Tibial nerve (tissue), 4 donors: ENCODE data around the gene ZFPM1. TPM values are rescaled to one million over a fixed set of nuclear protein-coding genes. Genes with fewer than 3 reads are reported as not detected.

ENCODE experiments used
- DNase-seq, 2 donors: peaks; one replicate each; pipeline ENCODE4 v3.0.0-alpha.2; 2019; ENCODE audit warnings: low spot score in 2 of 2
- H3K27ac ChIP-seq, 4 donors: fragments of 200-600 bp; sonication (generic) in 3 of 4; one replicate each; pipeline ENCODE4 v1.5.1; 2017 to 2019; ENCODE audit warnings: mild to moderate bottlenecking in 1 of 4
- H3K27me3 ChIP-seq, 2 donors: fragments of 200-600 bp; sonication (generic) in 1 of 2; one replicate each; pipeline versions ENCODE4 v1.5.1 to v1.6.0; 2017 to 2019
- H3K36me3 ChIP-seq, 3 donors: fragments of 200-600 bp; sonication (generic); one replicate each; pipeline ENCODE4 v1.5.1; 2018 to 2019
- H3K4me1 ChIP-seq, 4 donors: fragments of 200-600 bp; sonication (generic) in 3 of 4; one replicate each; pipeline ENCODE4 v1.5.1; 2017 to 2019
- H3K4me3 ChIP-seq, 4 donors: fragments of 200-600 bp; sonication (generic) in 3 of 4; one replicate each; pipeline ENCODE4 v1.5.1; 2017 to 2019; ENCODE audit warnings: mild to moderate bottlenecking in 1 of 4, moderate library complexity in 1 of 4
- H3K9me3 ChIP-seq, 4 donors: fragments of 200-600 bp; sonication (generic) in 3 of 4; one replicate each; pipeline ENCODE4 v1.5.1; 2017 to 2019
- CTCF ChIP-seq, 5 experiments: fragments of 200-600 bp in 3 of 5; fragments of 450-650 bp in 2 of 5; sonication (generic) in 3 of 5; IDR thresholded peaks; one replicate each; pipeline ENCODE4 v1.5.1; 2016 to 2019; ENCODE audit warnings: antibody characterized with exemption in 5 of 5, mild to moderate bottlenecking in 3 of 5, moderate library complexity in 2 of 5
- EP300 ChIP-seq, 2 donors: sonication (generic); formaldehyde crosslinking; IDR thresholded peaks; one replicate each; pipeline ENCODE4 v1.6.1; 2017; ENCODE audit warnings: antibody characterized with exemption in 2 of 2, mild to moderate bottlenecking in 1 of 2
- POLR2A ChIP-seq, 2 donors: fragments of 450-650 bp; IDR thresholded peaks; one replicate each; pipeline ENCODE4 v1.6.1; 2017; ENCODE audit warnings: antibody characterized with exemption in 2 of 2, mild to moderate bottlenecking in 2 of 2, moderate library complexity in 2 of 2
- WGBS, 2 donors: methylation state at CpG; one replicate each; pipeline ENCODE4 v1.1.5; 2018; 5-methylcytosine and 5-hydroxymethylcytosine counted together
- total RNA-seq, 4 donors: library from RNA; depleted of rRNA; stranded (reverse); fragments of >200 nt; gene quantifications; one replicate each; pipeline ENCODE4 v1.1.0, GENCODE V29; 2016

Gene ZFPM1
- total RNA-seq, 4 donors from 2014 or later, result 0.44 to 1.2 (median 0.71) TPM

DNA sequence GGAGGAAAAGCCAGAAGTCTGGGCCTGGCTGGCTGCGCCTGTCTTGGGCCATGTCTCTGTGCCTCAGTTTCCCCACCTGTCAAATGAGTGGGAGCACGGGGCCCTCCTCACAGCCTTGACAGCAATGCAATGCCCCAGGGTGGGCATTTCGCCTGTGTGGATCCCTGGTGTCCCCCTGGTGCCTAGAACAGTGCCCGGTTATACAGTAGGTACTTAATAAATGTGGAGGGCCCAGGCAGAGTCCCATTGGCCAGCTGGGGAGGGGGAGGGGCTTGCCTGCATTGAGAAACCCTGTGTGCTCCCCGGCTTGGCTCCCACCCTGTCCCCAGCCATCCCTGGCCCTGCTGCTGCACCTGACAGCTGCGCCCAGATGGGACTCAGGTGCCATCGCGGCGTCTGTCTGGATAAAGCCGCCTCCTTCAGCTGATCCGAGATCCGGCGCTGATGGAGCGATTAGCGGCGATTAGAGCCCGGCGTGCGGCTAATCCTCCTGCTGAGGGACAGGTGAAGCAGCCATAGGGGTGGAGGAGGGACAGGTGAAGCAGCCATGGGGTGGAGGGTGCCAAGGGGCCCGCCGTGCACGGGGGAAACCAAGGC lies 12.4 kb downstream of the ZFPM1 start:
- DNase-seq, result no peak
- TF ChIP-seq CTCF (IDR thresholded peaks at IDR 0.05), result no peak
- no peak for TF ChIP-seq EP300 (IDR thresholded peaks at IDR 0.05)
- TF ChIP-seq POLR2A (IDR thresholded peaks at IDR 0.05), result no peak
- H3K4me3 ChIP-seq, result no peak overlapping the region
- WGBS, 2 donors, result 90 to 93% methylated on average over 21 to 22 of the region's 22 CpGs
- no peak overlapping the region for H3K27ac ChIP-seq
- H3K36me3 ChIP-seq, result no peaks in the 10 kb centered on the region
- H3K4me1 ChIP-seq, result peaks cover 0 to 11% (median 3%) of the 10 kb centered on the region in 4 donors
- H3K9me3 ChIP-seq, result no peaks in the 10 kb centered on the region
- no peaks in the 10 kb centered on the region for H3K27me3 ChIP-seq

GRCh38 chr16:88466175-88466862 lies 13.2 kb downstream of the ZFPM1 start:
- Histone ChIP-seq H3K4me3 (no peak overlapping the region), H3K9me3 (no peaks in the 10 kb centered on the region), H3K36me3 (no peaks in the 10 kb centered on the region), H3K4me1 (peaks cover 0 to 11% (median 3%) of the 10 kb centered on the region in 4 donors), H3K27ac (no peak overlapping the region), H3K27me3 (no peaks in the 10 kb centered on the region)
- WGBS, 2 donors, result 66 to 71% methylated on average over 15 of the region's 15 CpGs
- TF ChIP-seq EP300 (IDR thresholded peaks at IDR 0.05) (no peak), CTCF (IDR thresholded peaks at IDR 0.05) (no peak)
- DNase-seq, result no peak

DNA sequence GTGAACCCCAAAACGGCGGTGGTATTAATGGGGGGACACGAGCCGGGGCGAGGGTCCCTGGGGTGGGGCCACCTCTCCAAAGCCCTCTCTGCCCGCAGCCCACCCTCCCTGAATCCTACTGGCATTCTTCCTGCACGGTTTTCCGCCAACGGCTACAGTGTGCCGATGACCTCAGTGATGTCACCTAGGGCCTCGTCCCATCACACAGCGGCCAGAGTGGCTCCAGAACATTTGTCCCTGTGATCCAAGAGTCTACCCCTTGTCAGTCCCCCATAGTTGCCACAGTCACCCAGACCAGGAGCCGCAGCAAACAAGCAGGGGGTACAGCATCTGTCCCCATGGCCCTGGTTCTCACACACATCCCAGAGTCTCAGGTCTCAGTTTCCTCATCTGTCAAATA lies 13.9 kb downstream of the ZFPM1 start:
- Histone ChIP-seq H3K36me3 (no peaks in the 10 kb centered on the region), H3K9me3 (no peaks in the 10 kb centered on the region), H3K4me1 (peaks cover 0 to 11% (median 3%) of the 10 kb centered on the region in 4 donors), H3K27me3 (no peaks in the 10 kb centered on the region), H3K4me3 (no peak overlapping the region), H3K27ac (no peak overlapping the region)
- TF ChIP-seq POLR2A (IDR thresholded peaks at IDR 0.05) (no peak), CTCF (IDR thresholded peaks at IDR 0.05) (no peak), EP300 (IDR thresholded peaks at IDR 0.05) (no peak)
- DNase-seq, result no peak
- WGBS, 2 donors, result 82 to 87% methylated on average over 12 to 13 of the region's 13 CpGs

GRCh38 chr16:88467541-88467944 lies 14.5 kb downstream of the ZFPM1 start:
- Histone ChIP-seq H3K36me3 (no peaks in the 10 kb centered on the region), H3K27ac (no peak overlapping the region), H3K27me3 (no peaks in the 10 kb centered on the region), H3K4me3 (no peak overlapping the region), H3K4me1 (peaks cover 0 to 11% (median 4%) of the 10 kb centered on the region in 4 donors), H3K9me3 (no peaks in the 10 kb centered on the region)
- TF ChIP-seq POLR2A (IDR thresholded peaks at IDR 0.05), result no peak
- TF ChIP-seq CTCF (IDR thresholded peaks at IDR 0.05), result no peak
- TF ChIP-seq EP300 (IDR thresholded peaks at IDR 0.05), result no peak
- no peak for DNase-seq
- WGBS, 2 donors, result 68 to 75% methylated on average over 18 of the region's 18 CpGs
